Amniotic stem cell (primary cell): ENCODE results near the gene EGFL6.
"Not testable (repeated sequence)": the region's sequence is repeated elsewhere in the genome, so short reads cannot be mapped to it uniquely, and the experiment has no call there.

Experiments
- DNase-seq: peaks from one replicate; lab custom pipeline; 2025; lab: John Stamatoyannopoulos, UW

Gene EGFL6

DNA sequence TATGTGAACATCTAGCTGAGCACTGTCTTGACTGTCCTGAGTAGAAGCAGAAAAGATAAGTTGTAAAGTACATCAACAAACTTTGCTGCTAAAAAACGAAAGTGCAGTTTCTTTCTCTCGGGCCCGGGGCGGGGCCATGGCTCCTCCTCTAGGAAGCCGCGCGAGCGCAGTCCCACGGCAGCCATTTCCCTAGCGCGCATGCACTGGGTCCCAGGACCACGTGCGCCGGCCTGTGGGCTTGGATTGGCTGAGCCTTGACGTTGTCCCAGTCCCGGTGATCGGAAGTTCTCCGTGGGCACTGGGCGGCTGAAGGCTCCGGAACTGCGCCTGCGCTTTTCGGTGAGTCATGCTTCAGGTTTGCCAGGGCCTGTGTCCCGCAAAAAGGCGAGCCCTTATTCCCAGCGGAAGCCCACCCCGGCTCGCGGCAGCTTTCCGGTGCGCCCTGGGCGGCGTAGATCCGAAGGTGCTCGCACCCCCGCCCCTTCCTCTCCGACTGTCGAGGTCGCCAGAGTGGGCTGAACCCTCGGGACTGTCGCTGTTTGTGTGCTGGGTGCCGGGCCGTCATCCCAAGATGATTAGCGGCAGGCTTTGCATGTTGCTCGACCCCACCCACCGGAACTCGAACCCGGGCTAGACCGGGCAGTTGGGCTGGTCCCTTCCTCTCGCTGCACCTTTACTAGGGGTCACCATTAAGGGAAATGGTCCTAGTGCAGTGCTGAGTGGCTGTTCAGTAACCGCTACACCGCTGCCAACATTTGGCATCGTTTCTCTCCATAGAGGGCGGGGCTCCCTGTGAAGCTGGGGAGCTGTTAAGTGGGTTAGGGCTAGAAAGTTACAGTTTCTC lies 83.7 kb downstream of the EGFL6 start, which contains the start of gene TCEANC:
Gene TCEANC, plus strand, starts transcription at position 292 of the 844 bp plus-strand sequence. CDS start 9,368 bp downstream, outside the sequence.
- DNase-seq, result peak; percentile 88

DNA sequence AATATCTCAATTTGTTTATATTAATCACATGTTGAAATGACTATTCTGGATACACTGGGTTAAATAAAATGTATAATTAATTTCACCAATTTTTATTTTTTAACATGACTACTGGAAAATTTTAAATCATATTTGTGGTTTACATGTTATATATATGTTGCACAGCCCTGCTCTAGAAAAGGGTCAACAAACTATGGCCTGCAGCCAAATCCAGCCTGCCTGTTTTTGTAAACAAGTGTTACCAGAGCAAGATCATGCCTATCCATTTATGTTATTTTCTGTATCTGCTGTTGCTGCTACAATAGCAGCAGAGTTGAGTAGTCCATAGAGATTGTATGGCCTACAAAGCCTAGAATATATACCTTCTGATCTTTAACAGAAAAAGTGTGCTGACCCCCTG lies 84.7 kb downstream of the EGFL6 start:
- no peak for DNase-seq

- no peak for DNase-seq
Observed at GRCh38 chrX:13655674-13656073, 86.3 kb downstream of the EGFL6 start.

GRCh38 chrX:13658602-13659001 lies 89.2 kb downstream of the EGFL6 start:
- peak; percentile 7 for DNase-seq

- DNase-seq, result no peak
Observed at GRCh38 chrX:13659063-13659462, 89.7 kb downstream of the EGFL6 start.

DNA sequence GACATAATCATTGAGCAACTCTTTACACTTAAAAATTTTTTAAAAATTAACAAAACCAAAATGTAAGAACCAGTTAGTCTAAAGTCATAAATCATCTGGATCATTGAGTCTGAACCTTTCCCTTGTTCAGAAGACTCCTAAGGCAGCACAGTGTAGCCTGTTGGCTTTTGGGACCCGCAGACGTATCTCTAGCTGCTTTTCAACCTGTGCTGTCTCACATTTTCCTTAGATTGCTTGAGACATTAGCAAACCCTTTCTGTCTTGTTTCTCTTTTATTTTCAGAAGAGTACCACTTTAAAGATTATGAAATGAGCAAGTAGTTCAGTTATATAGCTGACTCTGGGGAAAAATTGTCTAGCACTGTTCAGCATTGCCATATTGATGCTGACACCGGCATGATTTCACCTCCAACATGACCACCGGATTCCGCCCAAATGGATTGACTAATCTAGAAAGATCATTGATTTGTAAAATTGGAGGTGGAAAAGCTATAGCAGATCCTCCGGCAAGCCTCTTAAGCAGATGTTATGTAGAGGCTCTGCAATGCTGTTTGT lies 92.4 kb downstream of the EGFL6 start:
- no peak for DNase-seq

DNA sequence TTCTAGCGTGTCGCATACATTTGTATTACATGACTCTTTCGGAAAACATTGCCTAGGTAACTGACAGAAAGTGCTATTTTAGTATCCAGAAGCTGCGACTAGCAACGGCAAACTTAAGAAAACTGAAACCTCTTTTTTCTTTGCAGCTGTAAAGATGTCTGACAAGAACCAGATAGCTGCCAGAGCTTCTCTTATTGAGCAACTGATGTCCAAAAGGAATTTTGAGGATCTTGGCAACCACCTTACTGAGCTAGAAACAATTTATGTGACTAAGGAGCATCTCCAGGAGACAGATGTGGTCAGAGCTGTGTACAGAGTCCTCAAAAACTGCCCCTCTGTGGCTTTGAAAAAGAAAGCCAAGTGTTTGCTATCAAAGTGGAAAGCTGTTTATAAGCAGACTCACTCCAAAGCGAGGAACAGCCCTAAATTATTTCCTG lies 93.0 kb downstream of the EGFL6 start:
- no peak for DNase-seq

DNA sequence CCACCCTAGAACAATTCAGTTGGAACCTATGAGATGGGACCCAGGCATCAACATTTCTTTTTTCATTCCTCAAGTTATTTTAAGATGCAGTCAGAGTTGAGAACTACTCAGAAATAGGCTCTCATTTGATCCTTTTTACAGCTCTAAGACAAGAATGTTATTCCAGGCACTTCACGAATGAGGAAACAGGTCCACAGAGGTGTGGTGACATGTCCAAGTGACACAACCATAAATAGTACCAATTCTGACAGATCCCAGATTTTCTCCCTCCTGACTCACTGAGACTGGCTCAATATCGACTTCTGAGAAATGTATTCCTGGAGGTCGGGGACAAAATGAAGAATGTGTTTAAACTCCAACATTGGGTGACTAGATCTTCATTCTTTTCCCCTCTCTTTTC lies 94.6 kb downstream of the EGFL6 start:
- DNase-seq, result no peak

GRCh38 chrX:13666836-13667235 lies 97.4 kb downstream of the EGFL6 start:
- DNase-seq, result no peak

DNA sequence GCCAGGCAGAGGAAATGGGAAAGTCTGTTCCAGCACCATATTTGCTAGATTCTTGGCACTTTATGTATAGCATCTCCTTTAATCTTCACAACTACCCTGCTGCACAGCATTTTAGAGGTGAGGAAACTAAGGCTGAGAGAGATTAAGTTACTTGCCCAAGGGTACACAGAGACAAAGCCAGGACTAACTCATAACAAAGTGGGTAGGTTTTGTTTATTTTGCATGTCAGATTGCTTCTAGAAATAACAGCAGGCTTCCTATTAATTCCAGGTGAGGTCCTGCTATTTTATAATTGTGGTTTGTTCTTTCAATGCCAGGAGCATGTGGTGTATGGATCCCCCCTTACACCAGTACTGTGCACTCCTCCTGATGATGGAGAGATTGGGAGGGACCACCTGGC lies 98.5 kb downstream of the EGFL6 start:
- DNase-seq, result no peak

- DNase-seq, result peak; percentile 44
Observed at GRCh38 chrX:13669246-13669737, 99.9 kb downstream of the EGFL6 start.

DNA sequence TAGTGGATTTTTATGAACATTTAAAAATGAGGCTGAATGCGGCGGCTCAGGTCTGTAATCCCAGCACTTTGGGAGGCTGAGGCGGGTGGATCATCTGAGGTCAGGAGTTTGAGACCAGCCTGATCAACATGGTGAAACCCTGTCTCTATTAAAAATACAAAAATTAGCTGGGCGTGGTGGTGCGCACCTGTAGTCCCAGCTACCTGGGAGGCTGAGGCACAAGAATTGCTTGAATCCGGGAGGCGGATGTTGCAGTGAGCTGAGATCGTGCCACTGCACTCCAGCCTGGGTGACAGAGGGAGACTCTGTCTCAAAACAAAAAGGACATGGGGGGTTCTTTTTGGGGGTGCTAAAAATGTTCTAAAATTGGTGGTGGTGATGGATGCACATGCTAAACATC lies 100.4 kb downstream of the EGFL6 start:
- not testable (repeated sequence) for DNase-seq

DNA sequence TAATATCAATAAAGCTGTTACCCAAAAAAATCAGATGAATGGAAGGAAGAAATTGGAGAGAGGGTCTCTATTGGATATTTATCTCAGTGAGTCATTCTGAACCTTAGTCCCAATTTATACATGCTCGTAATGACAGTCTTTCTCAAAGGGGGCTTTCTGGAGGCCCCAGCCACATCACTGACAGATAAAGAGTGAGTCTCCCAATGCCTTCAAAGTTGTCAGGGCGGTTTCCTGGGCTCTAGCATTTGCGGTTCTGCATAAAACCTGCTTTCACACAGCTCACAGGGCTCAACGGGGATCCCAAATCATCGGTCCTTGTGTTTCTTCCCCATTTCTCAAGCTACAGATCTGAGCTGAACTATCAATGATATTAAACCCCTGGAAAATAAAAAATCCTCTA lies 100.8 kb downstream of the EGFL6 start:
- DNase-seq, result no peak

- DNase-seq, result no peak
Observed at GRCh38 chrX:13673016-13673415, 103.6 kb downstream of the EGFL6 start.

DNA sequence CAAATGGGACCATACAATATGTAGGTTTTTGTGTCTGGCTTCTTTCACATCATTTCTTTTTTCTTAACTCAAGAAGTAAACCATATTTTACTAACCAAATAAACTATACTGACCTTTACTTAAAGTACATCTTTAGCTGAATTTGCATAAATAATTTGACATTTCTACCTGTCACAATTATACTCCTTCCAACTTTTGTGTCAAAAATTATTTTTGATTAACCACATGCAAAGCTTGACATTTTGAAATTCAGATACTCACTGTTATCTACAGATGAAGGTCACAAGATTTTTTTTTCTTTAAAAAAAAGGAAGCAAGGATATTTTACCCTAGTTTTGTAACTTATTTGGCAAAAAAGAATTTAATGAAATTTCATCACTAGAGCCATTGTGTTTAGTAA lies 107.5 kb downstream of the EGFL6 start:
- no peak for DNase-seq

GRCh38 chrX:13679700-13680099 lies 110.3 kb downstream of the EGFL6 start:
- DNase-seq, result not testable (repeated sequence)

DNA sequence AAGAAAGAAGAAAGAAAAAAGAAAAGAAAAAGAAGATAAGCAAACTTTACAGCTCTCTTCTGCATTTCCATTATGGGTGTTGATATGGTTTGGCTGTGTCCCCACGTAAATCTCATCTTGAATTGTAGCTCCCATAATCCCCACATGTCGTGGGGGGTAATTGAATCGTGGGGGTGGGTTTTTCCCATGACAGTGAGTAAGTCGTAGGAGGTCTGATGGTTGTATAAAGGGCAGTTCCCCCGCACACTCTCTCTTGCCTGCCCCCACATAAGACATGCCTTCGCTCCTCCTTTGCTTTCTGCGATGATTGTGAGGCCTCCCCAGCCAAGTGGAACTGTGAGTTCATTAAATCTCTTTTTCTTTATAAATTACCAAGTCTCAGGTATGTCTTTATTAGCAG lies 112.2 kb downstream of the EGFL6 start:
- no peak for DNase-seq
